Karpas-422 (cell line): ENCODE results near the gene NDUFC1. TPM values are rescaled to one million over a fixed set of nuclear protein-coding genes. Genes with fewer than 3 reads are reported as not detected.

Experiments
- DNase-seq: peaks from one replicate; pipeline ENCODE4 v3.0.0-alpha.2; 2015
- H2AFZ ChIP-seq: fragments of 200-600 bp; sonication (generic); 2 replicates; pipeline ENCODE4 v1.6.1; 2014; ENCODE audit warnings: antibody characterized with exemption, low read length, mixed read lengths
- H3K27ac ChIP-seq: fragments of 200-600 bp; sonication (generic); 2 replicates; pipeline ENCODE4 v1.5.1; 2014; ENCODE audit warnings: mild to moderate bottlenecking, low read length, moderate library complexity
- H3K27me3 ChIP-seq: fragments of 200-600 bp; sonication (generic); 2 replicates; pipeline ENCODE4 v1.6.1; 2014; ENCODE audit warnings: low read length, mixed read lengths
- H3K36me3 ChIP-seq: fragments of 200-600 bp; sonication (generic); 2 replicates; pipeline ENCODE4 v1.6.1; 2014; ENCODE audit warnings: low read length, mixed read lengths; ENCODE audit not compliant: insufficient read depth
- H3K4me1 ChIP-seq: fragments of 200-600 bp; sonication (generic); 2 replicates; pipeline ENCODE4 v1.6.1; 2014; ENCODE audit warnings: mild to moderate bottlenecking, low read length, mixed read lengths
- H3K4me2 ChIP-seq: fragments of 200-600 bp; sonication (generic); 2 replicates; pipeline ENCODE4 v1.6.1; 2014; ENCODE audit warnings: low read length, low read depth, mild to moderate bottlenecking; ENCODE audit not compliant: poor library complexity, severe bottlenecking
- H3K4me3 ChIP-seq: fragments of 200-600 bp; sonication (generic); 2 replicates; pipeline ENCODE4 v1.5.1; 2014; ENCODE audit warnings: mild to moderate bottlenecking, antibody characterized with exemption, low read length, mixed read lengths
- H3K79me2 ChIP-seq: fragments of 200-600 bp; sonication (generic); 2 replicates; pipeline ENCODE4 v1.6.1; 2014; ENCODE audit warnings: mild to moderate bottlenecking, low read length, mixed read lengths
- H3K9ac ChIP-seq: fragments of 200-600 bp; sonication (generic); 2 replicates; pipeline ENCODE4 v1.6.0; 2014; ENCODE audit warnings: low read length
- H3K9me2 ChIP-seq: fragments of 200-600 bp; sonication (generic), shearing (Covaris generic); replicated peaks from 2 replicates; pipeline ENCODE4 v1.6.0; 2014; ENCODE audit warnings: mild to moderate bottlenecking, low read length, moderate library complexity; ENCODE audit not compliant: insufficient read depth
- H3K9me3 ChIP-seq: fragments of 300-700, 200-600 bp; sonication (generic); 2 replicates; pipeline ENCODE4 v1.6.1; 2014; ENCODE audit warnings: low read length, mixed read lengths
- H4K20me1 ChIP-seq: fragments of 200-600 bp; sonication (generic); 2 replicates; pipeline ENCODE4 v1.6.1; 2014; ENCODE audit warnings: mild to moderate bottlenecking, antibody characterized with exemption, low read length, low read depth; ENCODE audit not compliant: insufficient read depth
- small RNA-seq: library from RNA; depleted of rRNA; stranded (forward); fragments of <200 nt; gene quantifications from one replicate; pipeline ENCODE3, GENCODE V24; 2014
- total RNA-seq: library from RNA; depleted of rRNA; stranded (reverse); fragments of >200 nt; shearing (Covaris generic); gene quantifications from 2 replicates; pipeline ENCODE4 v1.2.3, GENCODE V29; 2014; ENCODE audit warnings: low replicate concordance; rRNA removed

NDUFC1 gene
- total RNA-seq, 1 experiment from 2014 or later: 86.8 TPM

DNA sequence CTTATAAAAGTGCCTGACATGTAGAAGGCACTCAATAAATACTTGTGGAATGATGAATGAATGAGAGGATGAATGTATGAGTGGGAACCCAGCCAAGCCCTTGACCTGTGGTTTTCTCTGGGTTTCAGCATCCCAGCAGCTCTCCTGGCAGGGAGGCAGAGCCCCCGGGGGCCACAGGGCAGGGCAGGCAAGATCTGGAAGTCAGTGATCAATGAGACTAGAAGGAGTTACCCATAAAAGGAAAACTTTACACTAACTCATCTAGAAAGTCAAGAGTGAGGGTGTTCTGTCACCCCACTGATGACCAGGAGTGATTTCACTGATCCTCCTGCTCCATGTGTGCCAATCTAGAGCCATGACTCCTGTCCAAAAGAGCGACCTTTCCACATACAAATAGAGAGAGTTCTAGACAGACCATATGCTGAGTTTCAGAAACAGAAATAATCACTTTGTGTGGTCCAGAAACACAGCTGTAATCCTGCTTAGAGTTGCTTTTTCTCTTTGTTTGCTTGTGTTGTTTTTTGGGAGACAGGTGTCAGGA is 59.7 kb downstream of the NDUFC1 start:
- Histone ChIP-seq H3K9ac (no peak overlapping the region), H3K79me2 (no peaks in the 10 kb centered on the region), H2AFZ (no peak overlapping the region), H3K27me3 (no peaks in the 10 kb centered on the region), H4K20me1 (no peaks in the 10 kb centered on the region), H3K4me3 (no peak overlapping the region), H3K4me1 (no peaks in the 10 kb centered on the region), H3K36me3 (no peaks in the 10 kb centered on the region), H3K4me2 (no peak overlapping the region), H3K9me3 (no peaks in the 10 kb centered on the region), H3K9me2 (no peaks in the 10 kb centered on the region), H3K27ac (no peak overlapping the region)
- DNase-seq: no peak

DNA sequence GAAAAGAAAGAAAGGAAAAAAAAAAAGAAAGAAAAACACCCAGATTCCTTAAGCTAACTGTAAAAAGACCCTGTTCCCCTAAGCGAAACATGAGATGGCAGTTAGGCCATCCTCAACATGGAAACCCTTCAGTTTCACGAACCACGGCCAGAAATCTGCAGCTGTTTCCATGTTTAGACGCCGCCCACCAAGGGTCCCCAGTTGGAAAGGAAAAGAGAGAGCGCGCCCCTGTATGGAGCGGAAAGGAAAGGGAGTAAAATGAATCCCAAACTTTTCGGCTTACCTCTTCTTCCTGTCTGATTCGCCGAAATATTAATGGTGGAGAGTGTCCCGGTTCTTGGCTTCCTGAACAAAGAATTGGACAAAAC is 60.5 kb downstream of the NDUFC1 start:
- no peaks in the 10 kb centered on the region for H3K4me1 ChIP-seq
- H3K9me3 ChIP-seq: no peaks in the 10 kb centered on the region
- no peaks in the 10 kb centered on the region for H3K27me3 ChIP-seq
- H2AFZ ChIP-seq: no peak overlapping the region
- no peaks in the 10 kb centered on the region for H3K36me3 ChIP-seq
- H3K27ac ChIP-seq: no peak overlapping the region
- H3K4me3 ChIP-seq: no peak overlapping the region
- H3K9me2 ChIP-seq: no peaks in the 10 kb centered on the region
- H3K9ac ChIP-seq: no peak overlapping the region
- no peak for DNase-seq
- H4K20me1 ChIP-seq: no peaks in the 10 kb centered on the region
- no peaks in the 10 kb centered on the region for H3K79me2 ChIP-seq
- H3K4me2 ChIP-seq: no peak overlapping the region

DNA sequence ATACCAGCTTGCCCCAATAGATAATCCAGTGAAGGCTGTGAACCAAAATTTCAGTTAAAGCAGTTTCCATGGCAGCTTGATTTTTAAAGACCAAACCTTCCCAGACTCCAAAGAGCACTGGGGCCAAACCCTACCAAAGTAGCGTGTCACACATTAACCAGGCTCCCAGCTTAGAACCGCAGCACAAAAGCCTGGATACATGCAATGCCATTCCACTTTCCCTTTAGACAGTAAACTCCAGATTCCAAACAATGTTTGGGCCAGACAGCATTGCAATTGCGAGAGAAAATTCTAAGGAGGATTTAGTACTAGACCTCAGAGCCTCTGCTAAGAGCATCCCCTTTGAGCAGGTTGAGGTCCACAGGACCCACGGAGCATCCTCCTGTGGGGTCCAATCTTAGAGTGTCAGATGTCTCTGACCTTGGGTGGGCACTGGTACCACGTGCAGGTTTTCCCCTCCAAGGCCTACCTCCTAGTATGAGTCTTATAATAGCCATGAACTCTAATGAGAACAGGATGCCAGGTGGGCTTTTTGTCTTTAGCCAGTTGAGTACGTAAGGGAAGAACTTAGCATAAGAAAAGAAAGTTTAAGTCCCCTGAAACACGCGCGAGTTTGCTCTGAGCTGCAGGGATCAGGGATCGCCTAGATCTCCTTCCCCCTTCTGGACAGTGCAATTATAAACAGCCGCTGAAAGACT is 61.0 kb downstream of the NDUFC1 start:
- no peaks in the 10 kb centered on the region for H3K79me2 ChIP-seq
- H3K4me3 ChIP-seq: no peak overlapping the region
- H3K4me2 ChIP-seq: no peak overlapping the region
- no peak for DNase-seq
- H3K9me3 ChIP-seq: no peaks in the 10 kb centered on the region
- no peak overlapping the region for H3K27ac ChIP-seq
- H3K27me3 ChIP-seq: no peaks in the 10 kb centered on the region
- no peaks in the 10 kb centered on the region for H3K4me1 ChIP-seq
- H3K9ac ChIP-seq: no peak overlapping the region
- no peaks in the 10 kb centered on the region for H3K9me2 ChIP-seq
- H3K36me3 ChIP-seq: no peaks in the 10 kb centered on the region
- no peak overlapping the region for H2AFZ ChIP-seq
- no peaks in the 10 kb centered on the region for H4K20me1 ChIP-seq

Small RNA genes lying within 50 kb of the gene (small RNA-seq; reads per million reads assigned to genes)
- gene RNU6-1074P (not detected), gene RNU6-1214P (not detected)

Other genes with a start within 250 kb of the NDUFC1 start
- 17.4 and 33.1 TPM in 2 replicates for gene ELF2, start 125.3 kb downstream of the NDUFC1 start, total RNA-seq
- not detected in 2 replicates for gene MGARP, start 22.3 kb downstream of the NDUFC1 start, total RNA-seq
- gene NAA15, start 972 bp downstream of the NDUFC1 start, total RNA-seq: 25.3 and 44.3 TPM in 2 replicates
- 9.2 and 17.2 TPM in 2 replicates for gene RAB33B, start 151.6 kb upstream of the NDUFC1 start, total RNA-seq